OCI-M2 (cell line): ENCODE data around the gene SPHK1.

Source experiments
- DNase-seq: peaks from one replicate; lab custom pipeline; 2025; ENCODE audit not compliant: unreplicated experiment; lab: John Stamatoyannopoulos, UW

SPHK1 gene

DNA sequence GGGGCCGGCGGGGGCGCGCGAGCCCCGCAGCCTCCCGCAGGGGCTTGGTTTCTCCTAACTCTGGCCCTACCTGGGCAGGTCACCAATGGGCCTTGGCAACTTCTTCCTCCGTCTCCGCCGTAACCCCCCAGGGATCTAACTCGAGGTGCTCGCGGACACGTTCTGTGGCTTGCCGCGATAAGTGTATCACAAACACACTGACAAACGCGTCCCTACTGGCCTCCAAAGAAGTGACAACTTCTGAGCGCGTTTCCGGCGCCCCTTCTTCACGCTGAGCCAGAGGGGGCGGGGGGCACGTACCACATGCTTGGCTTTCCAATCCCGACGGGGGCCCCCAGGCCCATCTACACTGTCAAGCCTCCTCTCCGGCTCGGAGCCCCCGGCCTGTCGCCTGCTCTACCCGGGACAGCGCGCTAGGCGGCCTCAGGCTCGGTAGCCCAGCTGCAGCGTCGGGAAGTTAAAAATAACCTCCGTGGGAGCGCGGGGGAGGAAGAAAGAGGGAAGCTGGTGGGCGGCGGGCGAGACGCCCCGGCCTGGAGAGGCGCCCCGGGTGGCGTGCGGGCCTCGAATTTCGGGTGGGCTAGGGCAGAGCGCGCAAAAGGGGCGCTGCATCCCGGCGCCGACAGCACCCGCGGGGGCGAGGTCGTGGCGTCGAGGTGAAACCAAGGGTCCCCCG is 725 bp upstream of the SPHK1 start:
- no peak for DNase-seq

DNA sequence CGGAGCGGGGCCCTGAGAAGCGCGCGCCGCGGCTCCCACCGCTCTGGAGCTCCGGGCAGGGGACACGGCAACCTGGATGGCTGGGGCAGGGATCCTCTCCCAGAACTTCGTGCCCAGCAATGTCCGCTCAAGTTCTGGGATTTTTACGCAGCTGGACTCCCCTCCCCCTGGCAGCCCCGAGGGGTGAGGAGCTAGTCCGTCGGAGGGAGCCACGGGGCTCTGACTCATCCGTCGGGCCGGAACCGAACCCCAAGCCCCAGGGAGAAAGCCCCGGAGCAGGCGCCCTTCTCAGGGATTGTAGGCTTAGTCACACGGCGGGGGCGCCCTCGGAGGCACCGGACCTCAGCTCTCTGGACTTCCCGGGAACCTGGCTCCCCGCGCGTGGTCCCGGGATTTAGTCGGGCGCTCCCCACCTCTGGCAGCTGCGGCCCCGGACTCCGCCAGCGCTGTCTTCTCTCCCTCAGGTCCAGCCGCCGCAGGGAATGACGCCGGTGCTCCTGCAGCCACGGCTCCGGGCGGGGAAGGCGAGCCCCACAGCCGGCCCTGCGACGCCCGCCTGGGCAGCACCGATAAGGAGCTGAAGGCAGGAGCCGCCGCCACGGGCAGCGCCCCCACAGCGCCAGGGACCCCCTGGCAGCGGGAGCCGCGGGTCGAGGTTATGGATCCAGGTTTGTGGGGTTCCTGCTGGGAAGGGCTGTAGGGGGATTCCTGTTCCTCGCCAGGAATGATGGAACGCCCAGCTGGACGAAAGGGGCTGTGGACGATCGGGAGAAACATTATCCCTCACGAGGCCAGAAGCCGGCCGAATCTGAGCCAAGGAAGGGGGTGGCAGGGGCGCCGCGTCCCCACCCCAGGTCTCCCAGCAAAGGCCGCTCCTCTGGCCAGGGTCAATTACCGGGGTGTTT is 830 bp downstream of the SPHK1 start:
- no peak for DNase-seq

DNA sequence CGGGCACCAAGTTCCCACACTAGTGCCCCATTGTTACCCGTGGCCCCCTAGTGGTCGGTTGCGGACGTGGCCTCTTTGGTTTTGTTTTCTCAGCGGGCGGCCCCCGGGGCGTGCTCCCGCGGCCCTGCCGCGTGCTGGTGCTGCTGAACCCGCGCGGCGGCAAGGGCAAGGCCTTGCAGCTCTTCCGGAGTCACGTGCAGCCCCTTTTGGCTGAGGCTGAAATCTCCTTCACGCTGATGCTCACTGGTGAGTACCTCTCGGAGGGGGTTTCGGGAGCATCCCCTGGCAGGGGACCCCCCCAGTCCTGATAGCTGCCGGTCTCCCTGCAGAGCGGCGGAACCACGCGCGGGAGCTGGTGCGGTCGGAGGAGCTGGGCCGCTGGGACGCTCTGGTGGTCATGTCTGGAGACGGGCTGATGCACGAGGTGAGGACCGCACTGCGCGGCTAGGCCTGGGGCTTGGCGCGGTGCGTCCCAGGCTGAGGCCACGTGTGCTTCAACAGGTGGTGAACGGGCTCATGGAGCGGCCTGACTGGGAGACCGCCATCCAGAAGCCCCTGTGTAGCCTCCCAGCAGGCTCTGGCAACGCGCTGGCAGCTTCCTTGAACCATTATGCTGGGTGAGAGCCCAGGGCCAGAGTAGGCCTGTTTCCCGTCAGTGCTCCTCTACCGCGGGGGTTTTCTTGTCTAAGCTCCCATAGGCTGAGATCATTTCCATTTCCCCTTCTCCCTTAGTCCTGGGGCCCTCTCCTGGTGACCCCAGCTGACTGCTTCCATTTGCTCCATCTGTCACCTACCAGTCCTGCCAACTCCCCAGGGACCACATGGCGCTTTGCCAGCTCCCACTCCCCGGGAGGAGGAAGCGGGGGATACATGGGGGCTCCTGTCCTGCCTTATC is 1.7 kb downstream of the SPHK1 start:
- no peak for DNase-seq

DNA sequence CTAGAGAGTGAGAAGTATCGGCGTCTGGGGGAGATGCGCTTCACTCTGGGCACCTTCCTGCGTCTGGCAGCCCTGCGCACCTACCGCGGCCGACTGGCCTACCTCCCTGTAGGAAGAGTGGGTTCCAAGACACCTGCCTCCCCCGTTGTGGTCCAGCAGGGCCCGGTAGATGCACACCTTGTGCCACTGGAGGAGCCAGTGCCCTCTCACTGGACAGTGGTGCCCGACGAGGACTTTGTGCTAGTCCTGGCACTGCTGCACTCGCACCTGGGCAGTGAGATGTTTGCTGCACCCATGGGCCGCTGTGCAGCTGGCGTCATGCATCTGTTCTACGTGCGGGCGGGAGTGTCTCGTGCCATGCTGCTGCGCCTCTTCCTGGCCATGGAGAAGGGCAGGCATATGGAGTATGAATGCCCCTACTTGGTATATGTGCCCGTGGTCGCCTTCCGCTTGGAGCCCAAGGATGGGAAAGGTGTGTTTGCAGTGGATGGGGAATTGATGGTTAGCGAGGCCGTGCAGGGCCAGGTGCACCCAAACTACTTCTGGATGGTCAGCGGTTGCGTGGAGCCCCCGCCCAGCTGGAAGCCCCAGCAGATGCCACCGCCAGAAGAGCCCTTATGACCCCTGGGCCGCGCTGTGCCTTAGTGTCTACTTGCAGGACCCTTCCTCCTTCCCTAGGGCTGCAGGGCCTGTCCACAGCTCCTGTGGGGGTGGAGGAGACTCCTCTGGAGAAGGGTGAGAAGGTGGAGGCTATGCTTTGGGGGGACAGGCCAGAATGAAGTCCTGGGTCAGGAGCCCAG is 2.8 kb downstream of the SPHK1 start:
- DNase-seq, result no peak

DNA sequence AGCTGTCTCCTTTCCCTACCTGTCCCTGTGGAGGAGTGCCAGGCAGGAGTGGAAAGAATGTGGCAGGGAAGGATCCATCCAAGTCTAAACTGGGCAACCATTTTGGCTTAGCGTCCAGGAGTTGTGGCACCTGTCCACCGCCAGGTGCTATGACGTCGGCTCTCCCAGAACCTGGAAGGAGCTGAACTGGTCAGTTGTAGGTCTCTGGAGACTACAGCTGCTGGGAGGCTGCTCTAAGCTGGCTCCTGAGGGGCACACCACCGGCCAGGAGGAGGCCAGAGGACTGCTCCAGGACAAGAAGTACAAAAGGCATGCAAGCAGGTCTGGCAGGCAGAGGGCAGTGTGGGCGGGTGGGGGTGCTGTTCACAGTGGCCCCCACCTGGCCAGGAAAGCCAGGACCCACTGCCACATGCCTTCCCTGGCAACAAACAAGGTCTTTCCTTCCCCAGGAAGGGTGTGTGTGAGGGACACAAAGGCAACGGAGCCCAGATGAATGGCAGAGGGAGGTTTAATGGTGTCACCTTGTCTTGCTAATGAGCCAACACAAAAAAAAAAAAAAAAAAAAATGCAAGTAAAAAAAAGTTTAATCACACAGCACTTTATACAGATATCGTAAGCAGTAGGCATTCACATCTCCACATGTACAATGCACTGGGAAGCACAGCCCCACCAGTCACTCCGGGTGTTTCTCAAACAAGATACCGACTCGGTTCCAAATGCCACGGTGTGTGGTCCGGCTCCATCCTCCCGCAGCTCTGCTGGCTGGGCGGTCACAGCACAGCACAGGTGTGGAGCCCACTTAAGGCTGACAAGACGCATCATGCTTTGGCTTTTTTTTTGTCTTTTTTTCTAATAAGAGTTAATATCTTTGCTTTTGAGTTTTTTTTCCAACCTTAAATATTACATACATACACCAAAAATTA is 4.8 kb downstream of the SPHK1 start:
- DNase-seq, result no peak

DNA sequence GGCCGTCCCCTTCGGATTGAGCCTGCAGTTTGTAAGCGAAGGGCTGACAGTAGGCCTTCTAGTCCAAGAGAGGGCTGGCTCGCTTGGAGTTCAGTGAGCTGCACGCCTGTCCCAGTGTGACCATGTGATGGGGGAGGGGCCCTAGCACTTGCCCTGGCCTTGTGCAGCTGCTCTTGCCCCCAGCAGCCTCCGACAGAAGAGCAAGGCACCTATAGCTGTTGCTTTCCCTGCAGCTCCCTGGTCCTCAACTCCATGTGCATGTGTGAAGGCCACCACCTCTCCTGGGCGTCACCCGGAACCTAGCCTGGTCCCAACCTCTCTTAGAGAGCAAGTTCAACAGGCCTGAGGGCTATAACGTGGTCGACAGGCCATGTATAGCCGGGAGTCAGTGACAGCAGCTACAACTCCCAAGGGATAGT is 5.6 kb downstream of the SPHK1 start:
- no peak for DNase-seq

DNA sequence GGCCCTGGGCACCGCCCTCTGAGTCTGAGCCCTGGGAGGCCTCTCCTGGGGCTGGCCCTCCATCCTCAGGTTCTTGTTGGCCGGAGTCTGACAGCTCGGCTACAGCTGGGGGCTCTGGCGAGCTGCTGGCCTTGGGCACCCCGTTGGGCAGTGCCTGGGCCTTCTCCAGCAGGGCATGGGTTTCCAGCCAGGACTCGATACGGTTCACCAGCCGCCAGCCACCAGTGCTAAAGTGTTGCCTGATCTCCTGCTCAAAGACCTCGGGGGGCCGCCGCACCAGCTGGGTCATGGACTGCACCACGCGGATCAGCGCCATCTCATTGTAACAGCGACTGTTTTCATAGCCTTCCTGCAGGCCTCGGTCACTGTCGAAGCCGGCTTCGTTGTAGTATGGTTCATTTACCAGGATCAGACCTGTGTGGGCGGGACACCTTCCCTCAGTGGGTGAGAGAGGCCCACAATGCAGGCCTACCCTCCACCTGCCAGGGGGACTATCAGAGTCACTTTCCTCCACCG is 6.8 kb downstream of the SPHK1 start:
- DNase-seq, result no peak

DNA sequence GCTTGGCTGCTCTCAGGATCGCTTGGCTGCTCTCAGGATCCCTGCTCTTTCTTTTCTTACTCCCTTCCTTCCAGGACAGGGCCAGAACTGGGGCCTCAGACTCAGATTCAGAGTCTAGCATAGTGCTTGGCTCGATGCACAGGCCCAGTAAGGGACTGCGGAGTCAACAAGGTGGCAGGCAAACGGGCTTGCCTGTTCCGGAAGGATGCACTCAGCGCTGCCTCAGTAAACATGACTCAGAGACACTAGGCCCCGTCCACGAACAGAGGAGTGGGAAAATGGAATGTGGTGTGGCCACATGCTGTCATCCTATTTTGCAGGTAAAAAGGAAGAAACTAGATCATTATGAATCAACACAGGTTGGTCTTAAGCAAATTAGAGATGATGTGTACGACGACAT is 9.8 kb downstream of the SPHK1 start:
- DNase-seq, result no peak

DNA sequence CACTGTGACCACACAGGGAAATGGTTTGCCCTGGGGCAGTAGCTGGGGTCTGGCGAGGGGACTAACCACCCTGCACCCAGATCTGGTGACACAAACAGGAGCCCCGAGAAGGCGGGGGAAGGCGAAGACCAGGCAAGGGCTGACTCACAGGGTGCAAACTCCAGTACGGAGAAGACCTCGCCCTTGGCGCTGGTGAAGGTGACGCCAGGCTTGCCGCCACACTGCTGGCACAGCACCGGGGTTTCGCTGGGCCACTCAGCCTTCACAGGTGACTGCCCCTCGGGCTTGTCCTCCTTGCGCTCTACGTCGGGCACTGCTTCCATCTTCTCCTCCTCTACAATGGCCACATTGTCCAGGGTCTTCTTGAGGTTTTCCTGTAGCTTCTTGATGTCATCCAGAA is 11.6 kb downstream of the SPHK1 start:
- no peak for DNase-seq

DNA sequence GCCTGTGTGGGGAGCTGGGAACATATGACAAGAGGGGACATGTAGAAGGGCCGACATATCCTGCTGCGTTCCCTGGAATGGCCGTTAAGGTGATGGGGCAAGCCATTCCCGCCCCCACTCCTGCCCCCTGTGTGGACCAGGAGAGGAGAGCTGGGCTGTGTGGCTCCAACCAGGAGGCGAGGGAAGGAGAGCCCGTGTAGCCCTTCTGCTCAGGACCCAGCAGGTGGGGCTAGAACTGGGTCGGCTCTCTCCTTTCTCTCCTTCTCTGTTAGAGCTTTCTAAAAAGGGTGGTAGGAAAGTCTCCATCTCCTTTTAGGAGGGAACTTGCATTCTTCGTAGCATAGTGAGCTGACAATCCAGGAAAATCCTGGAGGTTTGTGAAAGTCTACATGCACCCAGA is 12.8 kb downstream of the SPHK1 start:
- DNase-seq, result no peak

DNA sequence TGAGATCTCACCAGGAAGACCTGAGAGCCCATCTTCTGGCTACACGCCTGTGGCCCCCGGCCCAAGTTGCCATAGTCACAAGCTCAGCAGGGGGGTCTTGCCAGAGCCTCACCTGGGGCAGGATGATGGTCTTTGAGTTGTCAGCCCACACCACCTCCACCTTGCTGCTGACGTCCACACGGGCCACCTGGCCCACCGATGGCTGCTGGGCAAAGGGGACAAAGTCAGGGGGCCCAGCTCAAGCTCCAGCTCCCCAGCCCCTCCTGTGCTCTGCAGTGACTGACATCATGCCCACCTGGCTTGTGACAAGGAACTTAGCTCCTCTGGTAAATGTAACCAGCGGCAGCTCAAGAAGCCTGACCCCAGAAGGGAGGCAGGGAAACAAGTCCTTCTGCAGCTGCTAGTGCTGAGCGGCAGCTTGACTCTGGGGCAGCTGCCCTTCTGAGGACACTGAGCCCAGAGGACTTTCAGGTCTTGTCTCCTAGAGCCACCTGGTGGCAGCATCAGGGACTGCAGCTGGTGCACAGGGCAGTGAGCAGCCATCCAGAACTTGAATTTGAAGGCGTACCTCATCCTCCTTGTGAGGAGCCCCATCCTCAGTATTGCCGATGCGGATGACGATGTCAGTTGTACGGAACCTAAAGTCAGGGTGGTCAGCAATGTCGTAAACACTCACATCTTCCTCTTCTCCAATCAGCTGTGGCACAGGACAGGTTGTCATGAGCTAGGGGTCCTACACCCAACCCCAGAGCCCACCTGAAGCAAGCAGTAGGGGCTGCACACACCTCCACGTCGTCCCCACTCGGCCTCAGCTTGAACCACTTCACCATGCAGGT is 13.5 kb downstream of the SPHK1 start:
- peak; percentile 38 for DNase-seq

DNA sequence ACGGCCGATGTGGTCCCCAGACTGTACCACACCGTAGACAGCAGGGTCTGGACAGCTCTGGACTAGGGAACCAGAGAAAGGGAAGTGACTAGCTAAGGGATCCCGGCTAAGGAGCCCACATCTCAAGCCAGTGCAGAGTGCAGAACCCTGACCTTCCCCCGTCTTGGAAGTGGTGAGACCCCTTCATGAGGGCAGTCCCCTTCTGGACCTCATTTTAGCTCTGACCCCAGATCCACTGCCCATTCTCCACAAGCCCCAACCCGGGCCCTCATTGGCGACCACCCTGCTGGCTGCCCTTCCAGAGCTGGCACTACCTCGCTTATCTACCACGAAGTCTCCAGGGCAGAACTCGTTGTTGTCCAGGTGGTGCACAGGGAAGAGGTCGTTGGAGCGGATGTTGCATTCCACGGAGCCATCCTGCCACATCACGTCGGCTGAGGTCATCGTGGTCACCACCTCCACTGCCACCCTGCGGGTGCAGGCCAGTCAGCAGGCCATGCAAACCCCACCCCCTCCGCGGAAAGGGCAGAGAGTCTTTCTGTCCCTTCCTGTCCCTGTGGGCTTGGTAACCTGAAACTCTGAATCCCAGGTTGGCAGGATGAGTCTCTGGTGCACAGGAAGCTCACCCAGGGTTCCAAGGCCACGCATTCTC is 14.2 kb downstream of the SPHK1 start:
- DNase-seq, result no peak

DNA sequence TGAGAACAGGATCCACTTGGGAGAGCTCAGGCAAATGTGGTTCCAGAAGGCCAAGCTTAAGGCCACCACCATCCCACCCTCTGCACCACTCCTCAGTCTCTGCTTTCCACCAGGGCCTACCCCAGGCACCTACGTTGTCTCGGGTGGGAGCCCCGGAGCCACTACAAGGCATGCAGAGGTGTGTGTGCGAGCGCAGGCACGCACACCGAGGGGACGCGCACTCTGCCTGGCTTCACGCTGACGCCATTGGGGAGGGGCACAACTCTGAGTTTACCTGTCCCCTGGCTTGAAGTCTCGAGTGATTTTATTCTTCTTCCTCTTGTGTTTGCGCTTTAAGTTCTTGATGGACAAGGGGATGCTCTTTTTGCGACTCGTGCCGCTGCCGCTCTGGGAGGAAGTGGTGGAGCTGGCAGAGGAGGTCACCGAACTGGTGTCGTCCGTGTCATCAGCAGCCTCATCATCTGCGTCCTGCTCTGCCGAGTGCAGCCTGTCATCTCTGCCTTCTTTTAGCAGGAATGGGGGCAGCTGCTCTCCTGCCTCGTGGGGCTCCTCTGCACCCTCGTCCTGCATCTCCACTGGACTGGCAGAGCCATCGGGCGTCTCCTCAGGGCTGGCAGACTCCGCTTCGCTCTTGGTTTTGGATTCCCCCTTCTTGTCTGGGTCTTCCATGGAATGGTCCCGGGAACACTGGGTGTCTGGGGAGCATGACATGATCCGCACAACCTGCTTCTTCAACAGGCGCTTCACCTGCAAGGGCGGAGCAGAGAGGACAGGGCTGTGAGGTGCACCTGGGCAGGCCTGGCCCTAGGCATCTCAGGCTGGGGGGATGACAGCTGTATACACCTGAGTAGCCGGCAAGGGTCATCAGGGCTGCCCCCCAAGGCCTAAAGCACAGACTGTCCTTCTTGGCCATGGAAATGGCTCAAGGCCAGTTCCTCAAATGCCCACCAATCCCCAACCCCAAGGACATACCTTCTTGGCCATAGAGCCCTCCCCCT is 15.1 kb downstream of the SPHK1 start:
- DNase-seq, result no peak

DNA sequence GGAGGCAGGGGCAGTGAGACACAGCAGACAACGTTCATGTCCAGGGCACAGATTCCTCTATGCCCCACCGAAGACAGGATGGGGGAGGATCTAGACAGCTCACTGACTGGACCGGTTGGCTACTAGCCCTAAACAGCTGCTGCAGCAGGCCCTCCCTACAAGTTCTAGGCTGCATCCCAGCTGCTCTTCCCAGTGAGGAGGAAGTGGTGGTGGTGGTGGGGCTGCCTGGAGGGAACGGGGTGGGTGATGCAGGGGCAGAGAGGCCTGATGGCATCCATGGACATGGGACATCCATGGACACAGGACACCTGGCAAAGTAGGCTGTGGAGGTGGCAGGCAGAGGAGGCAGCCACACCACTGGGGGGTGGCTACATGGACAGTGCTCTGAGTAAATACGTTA is 18.3 kb downstream of the SPHK1 start:
- no peak for DNase-seq

DNA sequence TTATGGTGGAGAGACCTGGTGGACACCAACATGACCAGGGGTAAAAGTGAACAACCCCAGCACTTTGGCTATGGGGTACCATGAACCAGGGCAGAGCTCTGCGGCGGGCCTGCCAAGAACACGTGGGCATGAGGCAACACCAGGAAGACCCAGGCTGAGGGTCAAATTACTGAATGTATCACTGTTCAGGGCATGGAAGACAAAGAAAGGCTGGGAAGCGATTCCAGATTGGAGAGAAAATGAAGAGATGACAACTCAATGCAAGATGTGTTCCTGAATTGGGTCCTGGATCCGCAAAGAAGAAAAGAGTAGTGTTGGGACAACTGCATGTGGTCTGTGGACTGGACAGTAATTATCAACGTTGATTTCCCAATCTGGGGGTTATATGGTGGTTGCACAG is 19.8 kb downstream of the SPHK1 start:
- DNase-seq, result no peak

DNA sequence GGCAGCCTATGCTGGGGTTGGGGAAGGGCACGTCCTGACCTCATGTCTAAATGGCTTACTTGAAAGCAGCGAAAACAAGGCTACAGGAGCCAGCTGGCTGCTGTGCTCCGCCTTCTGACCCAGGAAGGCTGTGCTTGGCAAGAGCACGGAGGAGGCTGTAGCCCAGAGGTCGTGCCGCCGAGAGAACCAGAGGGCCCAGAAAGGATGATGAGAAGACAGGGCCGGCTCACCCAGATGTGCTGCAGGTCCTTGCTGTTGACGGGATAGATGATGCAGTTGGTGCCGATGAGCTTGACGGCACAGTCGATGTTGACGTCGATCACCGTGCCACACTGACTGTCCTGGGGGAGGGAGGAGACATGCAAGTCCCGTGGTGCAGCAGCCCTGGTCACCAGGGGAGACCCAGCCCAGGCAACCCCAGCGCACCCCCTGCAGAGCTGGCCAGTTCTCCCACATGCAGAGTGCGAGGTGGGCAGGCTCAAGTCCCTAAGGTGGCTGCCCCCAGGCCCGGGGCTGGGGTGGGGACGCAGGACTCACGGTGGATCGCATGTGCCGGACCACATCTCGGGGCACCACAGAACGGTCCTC is 20.7 kb downstream of the SPHK1 start:
- DNase-seq, result no peak

DNA sequence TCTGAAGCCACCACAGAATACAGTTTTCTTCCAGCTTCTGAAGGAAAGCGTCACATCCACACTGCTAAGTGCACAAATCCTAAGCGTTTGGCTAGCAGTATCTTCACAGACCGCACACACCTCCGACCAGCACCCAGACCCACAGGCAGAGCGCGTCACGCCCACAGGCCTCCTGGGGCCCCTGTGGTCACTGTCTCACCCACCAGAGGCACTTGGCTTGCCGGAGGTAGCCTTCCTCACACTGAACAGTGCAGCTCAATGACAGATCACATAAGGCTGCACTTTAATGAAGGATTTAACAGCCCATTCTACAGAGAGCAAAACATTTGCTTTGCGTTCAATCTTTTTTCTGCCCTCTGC is 21.2 kb downstream of the SPHK1 start:
- DNase-seq, result no peak
